GM20431 (cell line): ENCODE data around the gene CARD19.

Experiments used
- in situ Hi-C: fragments of 300-500 bp; cut with MseI, MboI; formaldehyde crosslinking; loops from one replicate; pipeline ENCODE4 v1.15.0; 2020; ENCODE audit warnings: low sequenced_read_pairs; ENCODE audit not compliant: unreplicated experiment

Gene CARD19

DNA sequence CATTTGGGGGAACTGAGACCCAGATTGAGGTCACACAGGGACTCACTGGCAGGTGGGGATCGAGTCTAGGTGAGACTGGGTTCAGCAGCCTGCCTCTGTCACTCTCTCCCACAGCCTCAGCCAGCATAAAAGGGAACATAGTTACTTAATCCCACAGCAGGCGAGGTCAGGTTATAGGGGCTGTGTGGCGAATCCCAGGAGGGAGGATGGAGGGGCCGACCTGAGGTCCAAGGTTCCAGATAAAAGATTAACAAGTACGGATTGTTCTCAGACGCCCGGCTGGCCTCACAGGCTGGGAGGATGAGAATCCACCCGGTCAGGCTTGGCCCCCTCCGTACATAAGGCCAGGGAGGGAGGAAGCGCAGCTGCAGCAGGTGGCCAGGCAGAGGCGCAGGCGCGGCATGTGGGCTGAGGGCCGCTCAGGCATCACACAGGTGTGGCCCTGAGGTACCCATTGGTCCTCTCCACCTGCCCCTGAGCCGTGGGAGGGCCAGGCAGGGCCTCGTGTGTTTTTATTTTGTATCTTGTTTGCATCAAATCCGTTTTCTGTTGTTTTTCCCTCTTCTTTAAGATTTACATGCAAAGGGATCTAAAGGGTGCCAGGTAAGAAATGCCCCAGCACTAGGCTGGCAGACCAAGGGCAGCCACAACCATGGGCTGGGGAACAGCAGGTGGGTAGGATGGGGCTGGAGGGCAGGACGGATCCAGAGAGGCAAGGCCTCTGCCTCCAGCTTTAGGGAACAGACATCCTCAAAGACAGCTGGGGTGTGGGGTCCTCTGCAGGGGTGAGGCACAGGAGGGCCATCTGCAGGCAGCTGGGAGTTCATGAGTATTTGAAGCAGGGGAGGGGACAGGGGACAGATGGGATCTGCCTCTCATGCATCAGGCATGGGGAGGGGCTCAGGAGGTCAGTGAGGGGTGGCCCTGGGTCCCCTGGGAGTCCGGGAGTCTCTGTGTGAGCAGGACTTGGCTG lies 33.9 kb upstream of the CARD19 start:
- in situ Hi-C loops = no loop called here

DNA sequence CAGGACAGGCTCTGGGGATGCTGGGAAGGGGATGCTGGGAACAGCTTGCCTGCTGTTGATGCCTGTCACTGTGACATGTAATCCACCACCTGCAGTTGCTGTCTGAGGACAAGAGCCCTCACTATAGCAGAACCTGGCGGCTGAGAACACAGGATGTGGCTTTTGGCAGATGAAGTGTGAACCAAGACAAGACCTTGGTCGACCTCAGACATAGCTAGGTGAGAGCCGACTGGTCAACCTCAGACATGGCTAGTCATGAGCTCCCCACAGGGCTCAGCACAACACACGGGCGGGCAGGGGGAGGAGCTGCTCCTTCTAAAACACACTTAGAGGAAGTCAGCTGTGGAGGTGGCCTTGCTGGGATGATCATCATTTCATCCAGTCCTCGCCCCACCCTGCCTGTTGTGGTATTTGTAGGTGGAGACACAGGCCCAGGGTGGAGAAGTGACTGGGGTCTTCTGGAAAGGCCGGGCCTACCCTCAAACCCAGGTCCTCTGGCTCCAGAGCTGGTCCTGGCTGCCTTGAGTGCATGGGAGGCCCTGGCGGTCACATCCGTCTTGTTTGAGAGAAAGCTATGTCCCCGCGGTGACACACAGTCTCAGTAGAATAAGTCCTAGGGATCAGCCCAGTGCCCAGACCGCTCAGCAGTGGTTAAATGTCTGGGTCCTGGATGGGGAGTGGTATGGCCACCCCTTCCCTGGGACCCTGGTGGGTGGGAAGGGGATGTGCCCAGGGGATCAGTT lies 31.5 kb upstream of the CARD19 start:
- in situ Hi-C loops = no loop called here

- in situ Hi-C loops = no loop called here
Measured at GRCh38 chr9:93065135-93065720, 30.8 kb upstream of the CARD19 start.

DNA sequence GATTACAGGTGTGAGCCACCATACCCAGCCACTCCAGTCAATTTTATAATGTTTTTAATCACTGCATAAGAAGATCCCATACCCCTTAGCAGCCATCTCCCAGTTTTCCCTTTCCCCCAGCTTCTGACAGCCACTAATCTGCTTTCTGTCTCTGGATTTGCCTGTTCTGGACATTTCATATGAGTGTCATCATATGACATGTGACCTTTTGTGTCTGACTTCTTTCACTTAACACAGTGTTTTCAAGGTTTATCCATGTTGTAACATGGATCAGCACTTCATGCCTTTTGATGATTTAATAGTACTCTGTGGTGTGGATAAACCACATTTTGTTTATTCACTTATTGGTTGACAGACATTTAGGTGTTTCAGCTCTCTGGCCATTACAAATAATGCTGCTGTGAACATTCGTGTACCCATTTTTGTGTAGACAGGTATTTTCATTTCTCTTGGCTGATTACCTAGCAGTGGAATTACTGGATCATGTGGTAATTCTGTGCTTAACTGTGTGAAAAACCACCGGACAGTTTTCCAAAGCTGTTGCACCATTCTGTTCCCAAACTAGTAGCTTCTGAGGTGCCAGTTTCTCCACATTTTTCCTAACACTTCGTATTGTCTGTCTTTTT lies 28.9 kb upstream of the CARD19 start:
- in situ Hi-C loops = no loop called here

- in situ Hi-C loops = no loop called here
Measured at GRCh38 chr9:93068956-93069355, 27.1 kb upstream of the CARD19 start.

DNA sequence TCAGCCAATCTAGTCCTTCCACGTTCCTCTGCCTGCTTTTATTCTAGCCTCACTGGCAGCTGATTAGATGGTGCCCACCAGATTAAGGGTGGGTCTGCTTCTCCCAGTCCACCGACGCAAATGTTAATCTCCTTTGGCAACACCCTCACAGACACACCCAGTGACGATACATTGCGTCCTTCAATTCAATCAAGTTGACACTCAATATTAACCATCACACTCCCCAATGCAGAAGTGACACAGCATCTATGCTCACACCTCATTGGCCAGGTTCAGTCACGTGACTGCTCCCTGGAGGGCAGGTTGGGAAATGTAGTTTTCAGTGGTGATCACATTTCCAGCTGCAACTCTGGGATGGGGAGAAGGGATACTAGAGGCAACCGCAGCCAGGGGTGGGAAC lies 24.6 kb upstream of the CARD19 start:
- in situ Hi-C loops = no loop called here

GRCh38 chr9:93072383-93072795 lies 23.6 kb upstream of the CARD19 start:
- in situ Hi-C loops = no loop called here

GRCh38 chr9:93076101-93076791 lies 19.8 kb upstream of the CARD19 start:
- in situ Hi-C loops = no loop called here

DNA sequence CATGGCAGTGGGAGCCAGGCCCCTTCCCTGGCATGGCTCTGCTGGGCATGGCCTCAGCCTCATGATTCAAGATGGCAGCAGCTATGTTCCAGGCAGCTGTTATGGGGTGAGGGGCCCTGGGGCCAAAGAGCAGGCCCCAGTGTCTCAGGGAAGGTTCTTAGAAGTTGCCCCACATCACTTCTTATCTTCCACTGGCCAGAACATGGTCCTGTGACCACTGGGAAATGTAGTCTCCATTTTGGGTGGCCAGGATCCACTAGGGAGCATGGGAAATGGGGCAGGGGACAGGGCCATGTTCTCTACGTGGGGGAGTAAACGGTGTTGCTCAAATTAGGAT lies 19.3 kb upstream of the CARD19 start:
- in situ Hi-C loops = no loop called here

DNA sequence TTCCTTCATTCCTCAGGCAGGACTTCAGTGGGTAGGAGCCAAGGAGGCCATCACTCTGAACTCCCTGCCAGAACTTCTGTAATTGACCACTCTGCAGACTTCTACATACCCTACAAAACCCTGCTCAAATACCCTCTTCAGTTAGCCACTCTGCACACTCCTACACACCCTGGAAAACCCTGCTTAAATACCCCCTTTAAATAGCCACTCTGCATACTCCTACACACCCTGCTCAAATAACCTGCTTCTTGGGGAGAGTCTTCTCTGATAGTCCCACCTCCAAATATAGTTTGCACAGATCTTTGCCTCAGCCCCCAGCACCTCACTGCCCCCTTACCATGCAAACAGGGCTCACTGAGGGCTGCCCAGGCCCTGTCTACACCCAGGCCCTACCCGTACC lies 18.6 kb upstream of the CARD19 start:
- in situ Hi-C loops = no loop called here

GRCh38 chr9:93077811-93078210 lies 18.2 kb upstream of the CARD19 start:
- in situ Hi-C loops = no loop called here

DNA sequence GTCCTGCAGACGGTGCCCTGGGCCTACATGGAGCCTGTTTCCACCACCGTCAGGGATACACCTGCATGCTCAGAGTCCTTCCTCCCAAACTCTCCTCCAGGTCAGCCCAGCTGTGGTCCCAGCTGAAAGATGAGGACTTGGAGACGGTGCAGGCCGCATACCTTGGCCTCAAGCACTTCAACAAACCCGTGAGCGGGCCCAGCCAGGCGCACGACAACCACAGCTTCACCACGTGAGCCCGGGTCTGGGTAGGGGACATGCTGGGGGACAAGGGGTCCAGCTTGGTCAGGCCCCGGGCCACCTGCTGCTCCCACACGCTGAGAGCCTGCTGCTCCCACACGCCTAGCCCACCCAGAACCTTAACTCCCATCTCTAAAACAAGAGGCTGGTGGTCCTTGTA lies 16.6 kb upstream of the CARD19 start:
- in situ Hi-C loops = no loop called here

- in situ Hi-C loops = no loop called here
Measured at GRCh38 chr9:93080406-93080805, 15.6 kb upstream of the CARD19 start.

DNA sequence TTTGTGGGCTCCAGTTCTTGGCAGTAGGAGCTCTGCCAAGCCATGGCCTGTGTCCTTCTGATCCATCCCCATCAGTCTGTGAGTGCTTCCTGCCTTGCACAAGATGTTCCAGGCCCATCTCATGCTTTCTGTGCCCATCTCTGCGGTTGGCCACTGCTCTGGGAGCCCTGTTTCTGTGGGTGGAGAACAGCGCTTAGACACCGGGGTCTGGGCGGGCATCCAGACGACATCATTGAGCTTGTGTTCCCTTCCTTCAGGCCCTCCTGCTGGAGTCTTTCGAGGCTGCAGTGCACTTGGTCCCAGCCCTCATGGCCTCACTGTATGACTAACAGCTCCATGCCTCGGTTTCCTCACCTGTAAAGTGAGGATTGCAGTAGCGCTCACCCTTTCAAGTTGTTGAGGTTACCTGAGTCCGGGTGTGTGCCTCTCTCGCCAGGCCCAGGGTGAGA lies 14.9 kb upstream of the CARD19 start:
- in situ Hi-C loops = no loop called here

GRCh38 chr9:93081931-93082330 lies 14.1 kb upstream of the CARD19 start:
- in situ Hi-C loops = no loop called here

GRCh38 chr9:93082841-93083411 lies 13.1 kb upstream of the CARD19 start:
- in situ Hi-C loops = no loop called here

GRCh38 chr9:93083592-93084470 lies 12.2 kb upstream of the CARD19 start:
- in situ Hi-C loops = no loop called here

GRCh38 chr9:93084471-93084881 lies 11.5 kb upstream of the CARD19 start:
- in situ Hi-C loops = no loop called here

GRCh38 chr9:93085676-93086075 lies 10.3 kb upstream of the CARD19 start:
- in situ Hi-C loops = no loop called here
